ENCODE results near the gene MBNL1. TPM values are rescaled to one million over a fixed set of nuclear protein-coding genes. Genes with fewer than 3 reads are reported as not detected.

MBNL1 gene
- total and polyA plus RNA-seq, 3 donors from 2014 or later: 36.5 to 167 (median 145) TPM

DNA sequence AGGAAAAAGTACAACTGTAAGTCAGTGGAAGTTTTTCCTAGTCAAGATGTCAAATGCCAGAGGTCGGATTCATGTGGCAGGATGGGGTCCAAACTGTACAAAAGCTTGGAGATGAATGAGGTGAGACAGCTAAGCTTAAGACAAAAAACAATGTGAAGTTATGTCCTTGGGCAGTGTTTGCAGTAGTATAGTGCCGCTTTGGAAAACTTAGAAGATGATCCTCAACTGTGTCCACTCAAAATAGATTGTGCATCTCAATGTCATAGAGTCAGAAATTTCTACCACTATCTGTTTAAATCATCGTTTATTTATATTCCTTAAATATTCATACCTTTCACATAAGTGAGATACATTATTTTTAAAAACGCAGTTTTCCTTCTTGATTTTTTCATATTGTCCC is 77.3 kb downstream of the MBNL1 start:
- no peaks in the 10 kb centered on the region for H3K4me1 ChIP-seq
- no peaks in the 10 kb centered on the region for H3K36me3 ChIP-seq (ENCODE audit: low read depth, missing control alignments)
- no peak for TF ChIP-seq POLR2A (IDR thresholded peaks at IDR 0.05)
- TF ChIP-seq, protein P1, sequence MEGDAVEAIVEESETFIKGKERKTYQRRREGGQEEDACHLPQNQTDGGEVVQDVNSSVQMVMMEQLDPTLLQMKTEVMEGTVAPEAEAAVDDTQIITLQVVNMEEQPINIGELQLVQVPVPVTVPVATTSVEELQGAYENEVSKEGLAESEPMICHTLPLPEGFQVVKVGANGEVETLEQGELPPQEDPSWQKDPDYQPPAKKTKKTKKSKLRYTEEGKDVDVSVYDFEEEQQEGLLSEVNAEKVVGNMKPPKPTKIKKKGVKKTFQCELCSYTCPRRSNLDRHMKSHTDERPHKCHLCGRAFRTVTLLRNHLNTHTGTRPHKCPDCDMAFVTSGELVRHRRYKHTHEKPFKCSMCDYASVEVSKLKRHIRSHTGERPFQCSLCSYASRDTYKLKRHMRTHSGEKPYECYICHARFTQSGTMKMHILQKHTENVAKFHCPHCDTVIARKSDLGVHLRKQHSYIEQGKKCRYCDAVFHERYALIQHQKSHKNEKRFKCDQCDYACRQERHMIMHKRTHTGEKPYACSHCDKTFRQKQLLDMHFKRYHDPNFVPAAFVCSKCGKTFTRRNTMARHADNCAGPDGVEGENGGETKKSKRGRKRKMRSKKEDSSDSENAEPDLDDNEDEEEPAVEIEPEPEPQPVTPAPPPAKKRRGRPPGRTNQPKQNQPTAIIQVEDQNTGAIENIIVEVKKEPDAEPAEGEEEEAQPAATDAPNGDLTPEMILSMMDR (IDR thresholded peaks at IDR 0.05): no peak
- no peak overlapping the region for H3K4me3 ChIP-seq
- no peaks in the 10 kb centered on the region for H3K9me3 ChIP-seq
- intact Hi-C loops (cut with DNase I; ENCODE audit: low total_unique reads): no loop called here
- 93% methylated on average over 4 of the region's 4 CpGs for WGBS, 2 donors
- H3K27me3 ChIP-seq: no peaks in the 10 kb centered on the region
- no peak for DNase-seq
- H3K27ac ChIP-seq: no peak overlapping the region

DNA sequence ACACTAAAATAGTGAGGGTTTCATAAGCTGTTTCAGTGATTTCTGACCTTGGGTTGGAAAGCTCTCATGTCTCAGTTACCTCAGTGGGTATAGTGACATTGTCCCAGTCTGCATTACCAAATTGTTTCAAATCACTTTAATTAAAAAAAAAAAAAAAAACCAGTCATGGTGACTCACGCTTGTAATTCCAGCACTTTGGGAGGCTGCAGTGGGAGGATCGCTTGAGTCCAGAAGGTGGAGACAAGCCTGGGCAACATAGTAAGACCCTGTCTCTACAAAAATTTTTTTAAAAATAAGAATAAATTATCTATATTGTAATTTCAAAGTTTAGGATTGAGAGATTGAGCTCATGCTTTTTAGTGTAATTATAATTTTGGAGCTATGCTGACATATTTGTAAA is 78.0 kb downstream of the MBNL1 start:
- no peaks in the 10 kb centered on the region for H3K36me3 ChIP-seq (ENCODE audit: low read depth, missing control alignments)
- H3K27ac ChIP-seq: no peak overlapping the region
- intact Hi-C loops (cut with DNase I; ENCODE audit: low total_unique reads): no loop called here
- no peak for TF ChIP-seq POLR2A (IDR thresholded peaks at IDR 0.05)
- TF ChIP-seq, protein P1 (IDR thresholded peaks at IDR 0.05): no peak
- 96 to 98% methylated on average over 2 of the region's 2 CpGs for WGBS, 2 donors
- H3K4me3 ChIP-seq: no peak overlapping the region
- H3K27me3 ChIP-seq: no peaks in the 10 kb centered on the region
- no peaks in the 10 kb centered on the region for H3K4me1 ChIP-seq
- no peak for DNase-seq
- no peaks in the 10 kb centered on the region for H3K9me3 ChIP-seq

DNA sequence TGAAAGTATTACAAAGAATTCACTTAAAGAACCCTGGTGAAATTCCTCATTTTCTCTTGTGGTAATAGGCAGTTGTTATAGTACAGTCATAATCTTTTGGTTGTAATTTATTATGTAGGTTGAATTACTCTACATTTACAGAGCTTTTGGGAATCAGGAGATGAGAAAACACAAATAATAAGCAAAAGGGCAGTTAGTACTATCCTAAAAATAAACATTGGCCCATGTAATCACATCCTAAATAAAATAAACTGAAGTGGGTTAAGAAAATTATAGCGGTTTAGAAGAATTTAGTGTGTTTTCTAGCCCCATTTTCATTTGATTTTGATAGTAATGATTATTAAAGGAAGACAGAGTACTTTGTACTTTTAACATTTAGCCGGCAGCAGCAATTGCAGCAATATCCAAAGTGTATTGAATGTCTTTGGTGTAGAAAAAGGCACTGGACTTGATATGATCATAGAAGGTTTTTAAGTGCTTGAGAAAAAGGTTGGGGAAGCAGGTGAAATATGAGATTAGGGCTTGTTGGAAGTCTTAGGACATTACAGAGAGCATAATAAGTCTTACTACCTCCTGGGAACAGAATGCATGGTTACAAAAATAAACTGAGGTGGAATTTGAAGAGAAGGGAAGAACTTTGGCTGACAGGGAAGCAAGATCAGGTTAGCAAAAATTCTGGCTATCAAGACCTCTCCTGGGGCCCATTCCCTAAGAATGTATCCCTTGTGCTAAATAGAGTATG is 79.9 kb downstream of the MBNL1 start:
- H3K4me3 ChIP-seq: no peak overlapping the region
- H3K27me3 ChIP-seq: no peaks in the 10 kb centered on the region
- whole genome bisulfite sequencing, 2 donors: 80 to 86% methylated on average over 2 of the region's 2 CpGs
- no peak overlapping the region for H3K27ac ChIP-seq
- intact Hi-C loops (cut with DNase I; ENCODE audit: low total_unique reads): no loop called here
- no peaks in the 10 kb centered on the region for H3K9me3 ChIP-seq
- TF ChIP-seq, protein P1 (IDR thresholded peaks at IDR 0.05): no peak
- TF ChIP-seq POLR2A (IDR thresholded peaks at IDR 0.05): no peak
- no peaks in the 10 kb centered on the region for H3K4me1 ChIP-seq
- no peaks in the 10 kb centered on the region for H3K36me3 ChIP-seq (ENCODE audit: low read depth, missing control alignments)
- no peak for DNase-seq

DNA sequence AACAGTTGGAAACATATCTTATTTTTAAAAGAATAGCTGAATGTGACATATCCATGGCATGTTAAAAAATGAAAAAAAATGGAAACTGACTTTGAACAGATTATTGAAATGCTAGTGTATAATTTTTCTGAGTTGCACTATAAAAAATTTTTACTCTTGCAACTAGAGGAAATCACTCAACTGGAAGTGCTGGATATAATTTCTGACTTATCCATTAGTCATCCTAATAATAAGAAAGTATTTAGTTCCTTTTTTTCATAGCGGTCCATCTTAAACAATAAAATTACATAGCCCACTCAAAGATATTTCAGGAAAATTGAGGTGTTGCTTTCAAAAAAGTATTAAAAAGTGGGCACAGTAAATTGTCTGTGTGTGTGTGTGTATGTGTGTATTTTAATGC is 80.7 kb downstream of the MBNL1 start:
- intact Hi-C loops (cut with DNase I; ENCODE audit: low total_unique reads): no loop called here
- 81 to 91% methylated on average over 1 of the region's 1 CpG for WGBS, 2 donors
- TF ChIP-seq, protein P1 (IDR thresholded peaks at IDR 0.05): no peak
- no peak for TF ChIP-seq POLR2A (IDR thresholded peaks at IDR 0.05)
- Histone ChIP-seq H3K36me3 (ENCODE audit: low read depth, missing control alignments) (no peaks in the 10 kb centered on the region), H3K27ac (no peak overlapping the region), H3K9me3 (no peaks in the 10 kb centered on the region), H3K27me3 (no peaks in the 10 kb centered on the region), H3K4me3 (no peak overlapping the region), H3K4me1 (no peaks in the 10 kb centered on the region)
- DNase-seq: no peak

DNA sequence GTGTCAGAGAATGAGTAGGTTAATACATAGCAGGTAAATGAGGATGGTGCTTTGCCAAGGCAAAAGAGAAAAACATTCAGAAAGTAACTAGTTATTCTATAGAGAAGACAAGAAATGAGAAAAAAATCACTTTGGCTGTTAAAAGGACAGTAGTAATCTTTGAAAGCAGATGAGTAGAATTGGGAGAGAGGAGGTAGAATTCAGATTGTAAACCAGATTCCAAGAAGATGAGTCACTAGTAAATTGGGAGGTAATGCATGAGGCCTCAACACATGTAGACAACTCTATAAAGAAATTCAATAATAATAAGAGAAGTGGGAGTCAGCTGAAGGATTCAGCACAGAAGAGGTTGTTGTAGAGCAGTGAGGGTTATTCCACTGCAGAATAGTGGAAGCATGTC is 81.4 kb downstream of the MBNL1 start:
- Histone ChIP-seq H3K4me1 (no peaks in the 10 kb centered on the region), H3K27me3 (no peaks in the 10 kb centered on the region), H3K36me3 (ENCODE audit: low read depth, missing control alignments) (no peaks in the 10 kb centered on the region), H3K27ac (no peak overlapping the region), H3K4me3 (no peak overlapping the region), H3K9me3 (no peaks in the 10 kb centered on the region)
- intact Hi-C loops (cut with DNase I; ENCODE audit: low total_unique reads): no loop called here
- DNase-seq: no peak
- TF ChIP-seq, protein P1 (IDR thresholded peaks at IDR 0.05): no peak
- no peak for TF ChIP-seq POLR2A (IDR thresholded peaks at IDR 0.05)

Data from testis (tissue), 3 donors.